OCI-M1 (cell line): ENCODE results near the gene ICAM4.
A peak's percentile ranks its signal among the peaks of the same experiment; 100 is the strongest.

ENCODE experiments used
- DNase-seq: peaks from one replicate; lab custom pipeline; 2025; lab: John Stamatoyannopoulos, UW

The ICAM4 gene

DNA sequence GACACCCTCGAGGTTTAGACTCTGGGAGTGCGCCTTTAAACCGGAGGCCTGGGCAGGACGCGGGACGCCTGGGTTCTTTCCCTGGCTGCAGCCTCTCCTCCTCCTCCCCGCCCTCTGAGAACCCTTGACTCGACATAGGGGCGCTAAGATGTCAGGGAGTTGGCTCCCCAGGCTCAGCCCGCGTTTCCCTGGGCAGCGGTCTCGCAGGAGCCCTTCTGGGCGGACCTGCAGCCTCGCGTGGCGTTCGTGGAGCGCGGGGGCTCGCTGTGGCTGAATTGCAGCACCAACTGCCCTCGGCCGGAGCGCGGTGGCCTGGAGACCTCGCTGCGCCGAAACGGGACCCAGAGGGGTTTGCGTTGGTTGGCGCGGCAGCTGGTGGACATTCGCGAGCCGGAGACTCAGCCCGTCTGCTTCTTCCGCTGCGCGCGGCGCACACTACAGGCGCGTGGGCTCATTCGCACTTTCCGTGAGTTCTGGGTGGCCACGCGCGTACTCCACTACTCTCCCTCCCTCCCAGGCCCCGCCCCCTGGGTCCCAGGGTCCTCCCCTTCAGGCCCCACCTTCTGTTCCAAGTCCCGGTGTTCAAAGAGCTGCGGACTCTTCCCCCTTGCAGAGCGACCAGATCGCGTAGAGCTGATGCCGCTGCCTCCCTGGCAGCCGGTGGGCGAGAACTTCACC is 4.3 kb downstream of the ICAM4 start:
- DNase-seq: peak; percentile 97

- peak; percentile 83 for DNase-seq
These were observed 4.9 kb downstream of the ICAM4 start for GRCh38 chr19:10291554-10292205.

GRCh38 chr19:10292206-10292788 is 5.5 kb downstream of the ICAM4 start:
- peak; percentile 92 for DNase-seq

DNA sequence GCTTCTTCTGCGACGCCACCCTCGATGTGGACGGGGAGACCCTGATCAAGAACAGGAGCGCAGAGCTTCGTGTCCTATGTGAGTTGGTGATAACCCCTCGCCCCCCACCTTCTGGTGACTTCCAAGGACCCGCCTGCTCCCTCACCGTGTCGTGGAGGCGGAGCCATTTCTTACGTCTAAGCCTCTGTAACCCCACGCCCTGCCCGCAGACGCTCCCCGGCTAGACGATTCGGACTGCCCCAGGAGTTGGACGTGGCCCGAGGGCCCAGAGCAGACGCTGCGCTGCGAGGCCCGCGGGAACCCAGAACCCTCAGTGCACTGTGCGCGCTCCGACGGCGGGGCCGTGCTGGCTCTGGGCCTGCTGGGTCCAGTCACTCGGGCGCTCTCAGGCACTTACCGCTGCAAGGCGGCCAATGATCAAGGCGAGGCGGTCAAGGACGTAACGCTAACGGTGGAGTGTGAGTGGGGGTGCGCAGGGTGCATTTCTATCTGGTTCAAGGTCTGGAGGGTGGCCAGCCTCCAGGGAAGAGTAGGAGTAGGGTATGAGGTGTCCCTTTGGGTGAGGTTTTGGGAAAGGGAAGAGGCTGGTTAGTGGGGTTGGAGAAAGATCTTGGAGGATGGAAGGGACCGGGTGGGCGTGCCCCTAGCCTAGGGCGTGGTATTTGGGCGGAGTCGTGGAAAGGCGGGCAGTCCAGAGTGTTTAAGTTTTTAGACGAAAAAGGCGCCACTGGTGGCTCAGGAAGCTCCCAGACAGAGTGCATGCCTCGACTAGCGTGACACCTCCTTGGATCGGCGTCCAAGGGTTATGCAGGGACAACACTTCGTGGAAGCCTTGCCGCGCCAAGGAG is 6.3 kb downstream of the ICAM4 start:
- DNase-seq: no peak

DNA sequence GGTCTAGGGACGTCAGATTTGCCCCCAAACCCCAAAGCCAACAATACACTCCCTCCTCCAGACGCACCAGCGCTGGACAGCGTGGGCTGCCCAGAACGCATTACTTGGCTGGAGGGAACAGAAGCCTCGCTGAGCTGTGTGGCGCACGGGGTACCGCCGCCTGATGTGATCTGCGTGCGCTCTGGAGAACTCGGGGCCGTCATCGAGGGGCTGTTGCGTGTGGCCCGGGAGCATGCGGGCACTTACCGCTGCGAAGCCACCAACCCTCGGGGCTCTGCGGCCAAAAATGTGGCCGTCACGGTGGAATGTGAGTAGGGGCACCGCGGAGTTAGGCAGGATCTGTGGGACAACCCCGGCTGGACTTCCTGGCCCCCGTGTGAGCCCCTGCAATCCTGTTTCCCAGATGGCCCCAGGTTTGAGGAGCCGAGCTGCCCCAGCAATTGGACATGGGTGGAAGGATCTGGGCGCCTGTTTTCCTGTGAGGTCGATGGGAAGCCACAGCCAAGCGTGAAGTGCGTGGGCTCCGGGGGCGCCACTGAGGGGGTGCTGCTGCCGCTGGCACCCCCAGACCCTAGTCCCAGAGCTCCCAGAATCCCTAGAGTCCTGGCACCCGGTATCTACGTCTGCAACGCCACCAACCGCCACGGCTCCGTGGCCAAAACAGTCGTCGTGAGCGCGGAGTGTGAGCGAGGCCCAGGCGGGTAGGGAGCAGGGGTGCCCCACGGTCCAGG is 7.0 kb downstream of the ICAM4 start:
- no peak for DNase-seq

DNA sequence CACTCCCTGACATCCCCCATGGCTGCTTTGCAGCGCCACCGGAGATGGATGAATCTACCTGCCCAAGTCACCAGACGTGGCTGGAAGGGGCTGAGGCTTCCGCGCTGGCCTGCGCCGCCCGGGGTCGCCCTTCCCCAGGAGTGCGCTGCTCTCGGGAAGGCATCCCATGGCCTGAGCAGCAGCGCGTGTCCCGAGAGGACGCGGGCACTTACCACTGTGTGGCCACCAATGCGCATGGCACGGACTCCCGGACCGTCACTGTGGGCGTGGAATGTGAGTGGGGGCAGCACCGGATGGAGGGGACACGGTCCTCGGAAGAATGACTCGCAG is 7.6 kb downstream of the ICAM4 start:
- no peak for DNase-seq

DNA sequence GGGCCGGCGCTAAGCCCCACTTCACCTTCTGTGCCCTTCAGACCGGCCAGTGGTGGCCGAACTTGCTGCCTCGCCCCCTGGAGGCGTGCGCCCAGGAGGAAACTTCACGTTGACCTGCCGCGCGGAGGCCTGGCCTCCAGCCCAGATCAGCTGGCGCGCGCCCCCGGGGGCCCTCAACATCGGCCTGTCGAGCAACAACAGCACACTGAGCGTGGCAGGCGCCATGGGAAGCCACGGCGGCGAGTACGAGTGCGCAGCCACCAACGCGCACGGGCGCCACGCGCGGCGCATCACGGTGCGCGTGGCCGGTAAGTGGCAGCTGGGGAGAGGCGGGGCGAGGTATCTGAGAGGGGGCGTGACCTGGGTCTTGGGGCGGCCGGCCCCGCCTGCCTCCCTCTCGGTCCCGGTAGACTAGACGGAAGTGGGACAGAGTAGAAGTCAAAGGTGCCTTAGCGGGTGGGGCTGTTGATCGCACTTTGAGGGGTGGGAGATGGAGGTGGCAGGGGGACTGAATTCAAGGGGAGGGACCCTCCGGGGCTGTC is 8.6 kb downstream of the ICAM4 start:
- no peak for DNase-seq

DNA sequence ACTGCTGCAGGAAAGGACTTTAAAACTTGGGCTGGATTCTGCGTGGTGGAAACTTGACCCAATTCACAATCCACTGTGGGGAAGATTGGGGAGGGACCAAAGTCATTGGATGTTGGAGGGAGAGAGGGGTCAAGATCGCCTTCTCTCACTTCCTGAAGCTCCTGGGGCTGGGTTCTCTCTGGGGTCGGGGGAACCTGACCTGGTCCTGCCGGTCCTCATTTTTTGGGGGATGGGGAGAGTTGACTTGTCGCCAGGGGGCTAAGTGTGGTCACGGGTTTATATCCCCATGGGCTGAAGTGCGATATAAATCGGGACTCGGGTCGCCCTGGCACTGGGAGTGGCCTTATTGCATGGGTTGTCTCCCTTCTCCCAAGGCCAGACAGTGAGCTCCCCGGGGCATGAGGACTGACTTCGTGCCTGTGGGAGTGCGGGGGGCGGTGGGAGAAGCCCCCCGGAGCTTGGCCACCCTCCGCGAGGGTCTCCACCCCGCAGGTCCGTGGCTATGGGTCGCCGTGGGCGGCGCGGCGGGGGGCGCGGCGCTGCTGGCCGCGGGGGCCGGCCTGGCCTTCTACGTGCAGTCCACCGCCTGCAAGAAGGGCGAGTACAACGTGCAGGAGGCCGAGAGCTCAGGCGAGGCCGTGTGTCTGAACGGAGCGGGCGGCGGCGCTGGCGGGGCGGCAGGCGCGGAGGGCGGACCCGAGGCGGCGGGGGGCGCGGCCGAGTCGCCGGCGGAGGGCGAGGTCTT is 9.3 kb downstream of the ICAM4 start:
- no peak for DNase-seq

- DNase-seq: peak; percentile 100
These were observed 13.0 kb downstream of the ICAM4 start for GRCh38 chr19:10299545-10300458.

GRCh38 chr19:10305139-10305806 is 18.5 kb downstream of the ICAM4 start:
- no peak for DNase-seq

GRCh38 chr19:10306327-10306726 is 19.6 kb downstream of the ICAM4 start:
- no peak for DNase-seq

GRCh38 chr19:10309423-10309822 is 22.7 kb downstream of the ICAM4 start, which contains the start of gene ZGLP1:
TSS of gene ZGLP1 (minus strand) at chr19:10309815.
- no peak for DNase-seq

- peak; percentile 98 for DNase-seq
These were observed 28.8 kb downstream of the ICAM4 start, which contains the start of gene FDX2 for GRCh38 chr19:10315335-10316214. TSS of gene FDX2 (minus strand) at chr19:10316015. CDS start at chr19:10315996, 19 bp downstream.

GRCh38 chr19:10316229-10317044 is 29.7 kb downstream of the ICAM4 start:
- DNase-seq: peak; percentile 86

- DNase-seq: no peak
These were observed 30.5 kb downstream of the ICAM4 start for GRCh38 chr19:10317045-10317856.

DNA sequence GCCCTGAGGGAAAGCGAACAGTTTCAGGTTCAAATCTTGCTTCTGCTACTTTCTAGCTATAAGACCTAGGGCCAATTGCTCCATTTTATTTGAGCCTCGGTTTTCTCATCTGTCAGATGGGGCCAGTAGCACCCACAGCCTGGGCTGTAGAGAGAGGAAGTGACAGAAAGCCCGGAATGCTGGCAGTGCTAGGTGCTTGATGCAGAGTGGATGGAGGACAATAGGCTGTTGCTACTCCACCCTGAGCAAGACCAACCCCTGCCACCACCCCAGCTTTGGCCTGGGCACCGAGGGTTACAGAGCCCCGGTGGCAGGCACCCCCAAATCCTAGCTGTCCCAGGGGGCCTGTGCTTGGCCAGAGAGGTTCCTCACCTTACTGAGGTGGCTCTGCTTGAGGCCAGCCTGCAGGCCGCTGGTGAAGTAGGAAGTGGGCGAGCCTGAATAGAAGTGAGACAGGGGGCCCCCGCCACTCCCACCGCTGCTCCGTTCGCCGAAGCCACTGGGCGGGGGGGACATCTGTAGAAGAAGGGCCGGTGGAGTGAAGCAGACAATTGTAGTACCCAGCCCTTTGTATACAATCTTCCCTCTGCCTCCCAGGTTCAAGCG is 31.2 kb downstream of the ICAM4 start:
- no peak for DNase-seq
